ENCODE results near the gene MEG3.
A peak's percentile ranks its signal among the peaks of the same experiment; 100 is the strongest.
"Not testable (repeated sequence)": the region's sequence is repeated elsewhere in the genome, so short reads cannot be mapped to it uniquely, and the experiment has no call there.

The MEG3 gene

DNA sequence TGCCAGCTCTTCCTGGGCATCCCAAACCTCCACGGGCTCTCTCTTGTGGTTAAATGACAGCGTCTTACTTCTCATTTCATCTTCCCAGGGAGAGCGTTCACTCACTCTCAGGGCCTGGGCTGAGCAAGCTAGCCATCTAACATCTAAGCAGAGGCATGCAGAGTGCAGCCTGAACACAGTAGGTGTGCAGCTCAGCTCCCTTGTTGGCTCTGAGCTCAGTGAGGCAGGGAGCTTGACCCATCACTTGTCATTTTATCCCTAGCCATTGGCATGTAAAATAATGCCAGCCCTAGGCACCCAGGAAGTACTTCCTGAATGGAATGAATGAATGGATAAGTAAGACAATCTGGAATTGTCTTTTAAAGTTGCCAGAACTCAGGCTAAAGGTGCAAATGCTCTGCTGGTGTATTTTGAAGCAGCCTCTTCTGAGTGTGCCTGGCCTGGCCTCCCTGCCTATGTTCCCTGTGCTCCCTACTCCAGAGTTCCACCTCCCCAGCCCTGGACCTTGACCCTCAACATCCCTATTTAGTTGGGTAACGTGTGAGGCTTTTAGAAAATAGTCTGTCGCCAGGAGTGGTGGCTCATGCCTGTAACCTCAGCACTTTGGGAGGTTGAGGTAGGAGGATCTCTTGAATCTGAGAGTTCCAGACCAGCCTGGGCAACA is 9.5 kb upstream of the MEG3 start:
- DNase-seq = no peak

DNA sequence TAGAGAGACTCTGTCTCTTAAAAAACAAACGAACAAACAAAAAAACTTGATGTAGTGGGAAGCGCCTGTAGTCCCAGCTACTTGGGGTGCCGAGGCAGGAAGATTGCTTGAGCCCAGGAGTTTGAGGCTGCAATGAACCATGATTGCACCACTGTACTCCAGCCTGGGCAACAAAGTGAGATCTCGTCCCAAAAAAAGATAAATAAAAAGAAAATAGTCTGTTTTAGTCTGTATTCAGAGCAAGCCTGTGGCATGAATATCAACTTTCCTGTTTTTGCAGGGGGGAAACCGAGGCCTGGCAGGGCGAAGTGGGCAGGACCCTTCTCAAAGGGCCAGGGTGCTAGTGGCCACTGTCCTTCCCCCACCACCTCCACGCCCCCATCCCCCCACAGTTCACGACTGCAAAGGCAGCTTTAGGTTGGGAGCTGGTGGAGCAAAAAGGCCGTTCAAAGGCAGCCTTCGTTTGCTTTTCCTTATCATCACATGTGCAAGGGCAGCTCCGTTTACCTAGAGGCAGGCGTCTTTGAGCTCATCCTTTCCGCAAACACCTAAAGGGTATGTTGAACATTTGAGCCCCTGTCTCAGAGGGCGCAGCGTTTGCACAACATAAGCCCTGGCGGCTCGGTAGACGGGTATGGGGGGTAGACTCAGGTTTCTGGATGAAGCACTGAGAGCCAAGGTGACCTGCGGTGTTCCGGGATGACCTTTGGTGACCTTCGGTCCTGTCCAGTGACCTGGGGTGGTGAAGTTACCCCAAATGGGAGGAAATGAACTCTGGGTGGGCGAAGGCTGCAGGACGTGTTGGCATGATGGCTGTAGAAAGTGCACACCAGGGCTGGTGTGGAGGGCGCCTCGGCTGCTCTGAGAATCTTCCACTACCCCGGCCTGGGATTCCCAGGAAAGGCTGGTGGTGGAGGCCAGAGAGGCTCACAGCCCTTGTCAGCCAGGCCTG is 8.7 kb upstream of the MEG3 start:
- no peak for DNase-seq

DNA sequence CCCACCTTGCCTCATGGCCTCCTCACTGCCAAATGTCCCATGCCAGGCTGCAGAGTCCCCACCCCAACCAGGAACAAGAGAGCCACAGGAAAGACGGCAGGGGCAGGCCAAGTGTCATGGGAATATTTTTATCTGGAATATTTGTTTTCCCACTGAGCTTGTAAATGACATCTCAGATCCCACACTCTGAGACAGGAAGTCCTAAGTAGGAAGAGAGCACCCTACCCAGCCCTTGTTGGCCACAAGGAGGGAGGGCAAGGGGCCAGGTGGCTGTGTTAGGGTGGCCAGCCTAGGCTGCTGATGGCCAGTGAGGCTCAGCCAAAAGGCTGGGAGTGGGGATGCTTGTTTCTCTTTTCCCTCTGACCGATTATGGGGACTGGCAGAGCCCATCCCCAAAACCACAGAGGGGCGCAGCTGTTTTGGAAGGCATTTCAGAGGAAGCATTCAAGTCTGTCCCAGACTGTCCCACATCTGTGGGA is 7.7 kb upstream of the MEG3 start:
- DNase-seq = no peak

DNA sequence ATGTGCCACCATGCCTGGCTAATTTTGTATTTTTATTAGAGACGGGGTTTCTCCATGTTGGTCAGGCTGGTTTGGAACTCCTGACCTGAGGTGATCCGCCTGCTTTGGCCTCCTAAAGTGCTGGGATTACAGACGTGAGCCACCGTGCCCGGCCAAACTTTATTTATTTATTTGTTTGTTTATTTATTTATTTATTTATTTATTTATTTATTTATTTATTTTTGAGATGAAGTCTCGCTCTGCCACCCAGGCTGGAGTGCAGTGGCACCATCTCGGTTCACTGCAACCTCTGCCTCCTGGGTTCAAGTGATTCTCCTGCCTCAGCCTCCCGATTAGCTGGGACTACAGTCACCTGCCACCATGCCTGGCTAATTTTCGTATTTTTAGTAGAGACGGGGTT is 7.0 kb upstream of the MEG3 start:
- DNase-seq = not testable (repeated sequence)

DNA sequence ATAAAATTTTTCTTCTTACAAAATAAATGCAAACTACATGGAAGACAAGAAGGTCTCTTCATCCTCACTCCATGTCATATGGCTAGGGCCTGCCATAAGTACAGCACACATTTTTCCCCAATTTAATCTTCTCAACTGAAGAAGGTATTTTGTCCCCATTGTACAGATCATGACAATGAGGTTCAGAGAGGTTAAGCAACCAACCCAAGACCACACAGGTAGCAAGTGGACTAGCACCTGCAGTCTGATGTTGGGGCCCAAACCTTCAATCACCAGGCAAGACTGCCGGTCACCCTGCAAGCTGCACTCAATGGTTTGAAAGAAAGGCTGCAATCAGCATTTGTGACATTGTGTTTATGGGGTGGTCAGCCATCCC is 6.5 kb upstream of the MEG3 start:
- DNase-seq = no peak

DNA sequence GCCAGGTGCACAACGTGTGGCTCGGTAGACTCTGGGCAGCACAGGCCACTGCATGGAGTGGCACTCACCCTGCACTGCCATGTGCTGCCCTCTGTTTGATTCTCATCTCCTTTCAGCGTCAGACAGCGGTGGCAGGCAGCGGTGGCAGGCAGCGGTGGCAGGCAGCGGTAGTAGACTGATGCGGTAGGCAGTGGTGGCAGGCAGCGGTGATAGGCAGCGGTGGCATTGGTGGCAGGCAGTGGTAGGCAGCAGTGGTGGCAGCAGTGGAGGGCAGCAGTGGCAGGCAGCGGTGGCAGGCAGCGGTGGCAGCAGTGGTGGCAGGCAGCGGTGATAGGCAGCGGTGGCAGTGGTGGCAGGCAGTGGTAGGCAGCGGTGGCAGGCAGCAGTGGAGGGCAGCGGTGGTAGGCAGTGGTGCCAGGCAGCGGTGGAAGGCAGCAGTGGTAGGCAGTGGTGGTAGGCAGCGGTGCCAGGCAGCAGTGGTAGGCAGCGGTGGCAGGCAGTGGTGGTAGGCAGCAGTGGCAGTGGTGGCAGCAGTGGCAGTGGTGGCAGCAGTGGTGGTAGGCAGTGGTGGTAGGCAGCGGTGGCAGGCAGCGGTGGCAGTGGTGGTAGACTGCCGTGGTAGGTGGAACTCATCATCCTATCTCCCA is 6.0 kb upstream of the MEG3 start:
- no peak for DNase-seq

DNA sequence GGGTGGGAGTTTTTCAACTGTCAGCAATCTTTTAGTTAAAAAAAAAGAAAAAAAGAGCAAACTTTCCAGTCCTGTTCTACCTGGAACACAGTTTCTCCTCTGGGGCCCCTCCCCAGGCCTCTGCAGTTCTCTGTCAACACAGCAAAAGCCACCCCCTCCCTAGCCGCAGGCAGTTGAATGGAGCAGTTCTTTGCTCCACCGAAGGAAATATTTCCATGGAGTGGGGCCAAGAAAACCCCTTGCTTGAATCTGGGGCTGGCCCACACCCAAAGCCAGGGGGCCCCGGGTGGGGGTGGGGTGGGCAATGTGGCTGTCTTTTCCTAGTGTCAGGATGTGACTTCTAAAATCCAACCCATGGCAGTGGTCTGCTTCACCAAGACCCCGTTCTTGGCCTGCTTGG is 5.0 kb upstream of the MEG3 start:
- no peak for DNase-seq

DNA sequence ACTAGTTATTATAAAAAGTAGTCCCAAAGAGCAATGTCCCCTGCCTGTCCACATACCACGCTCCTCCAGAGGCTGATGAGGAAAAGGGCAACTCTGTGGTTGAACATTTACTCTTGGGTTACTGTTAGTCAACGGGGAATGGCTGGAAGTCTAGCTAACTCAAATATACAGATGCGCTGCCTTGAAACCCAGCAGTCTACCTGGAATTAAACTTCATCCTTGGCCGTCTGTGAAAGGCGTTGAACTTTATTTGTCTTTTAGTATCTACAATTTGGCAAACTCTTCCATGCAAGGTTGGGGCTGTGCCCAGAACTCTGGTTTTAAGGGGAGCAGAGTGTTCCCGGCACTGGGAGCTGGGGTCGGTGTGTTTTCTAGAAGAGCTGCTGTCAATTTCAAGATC is 3.9 kb upstream of the MEG3 start:
- no peak for DNase-seq

DNA sequence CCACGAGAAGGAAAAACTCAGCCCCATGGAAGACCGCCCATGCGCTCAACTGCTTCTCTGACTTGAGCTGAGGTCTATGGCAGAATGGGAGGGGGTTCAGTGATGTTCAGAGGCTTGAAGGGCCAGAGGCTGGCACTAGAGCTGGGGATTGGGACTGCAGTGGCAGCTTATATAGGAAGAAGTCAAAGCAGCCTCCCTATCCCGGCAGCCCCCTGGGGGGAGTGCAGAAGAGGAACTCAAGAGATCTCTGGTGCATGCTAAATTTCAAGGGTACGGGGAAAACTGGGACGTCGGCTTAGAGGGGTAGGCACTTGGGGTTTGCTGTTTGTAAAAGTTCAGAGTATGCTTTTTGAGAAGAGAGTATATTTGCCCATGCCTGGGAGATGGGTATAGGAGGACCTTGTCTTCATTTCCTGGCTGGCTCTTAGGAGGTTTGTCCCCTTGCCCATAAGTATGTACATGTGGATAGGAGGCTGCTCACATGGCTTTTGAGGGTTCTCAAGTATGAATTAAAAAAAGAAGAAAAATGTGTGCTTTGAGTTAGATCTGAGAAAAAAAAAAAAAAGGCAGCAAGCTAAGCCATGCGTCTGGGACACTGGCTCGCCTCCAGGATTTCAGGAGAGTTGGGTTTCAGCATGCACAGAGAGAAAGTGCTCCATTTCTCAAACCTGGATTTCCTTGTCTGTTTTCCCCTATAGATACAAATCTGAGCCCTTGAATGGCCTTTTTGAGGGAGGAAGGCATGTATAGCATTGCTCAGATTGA is 3.2 kb upstream of the MEG3 start:
- peak; percentile 30 for DNase-seq

DNA sequence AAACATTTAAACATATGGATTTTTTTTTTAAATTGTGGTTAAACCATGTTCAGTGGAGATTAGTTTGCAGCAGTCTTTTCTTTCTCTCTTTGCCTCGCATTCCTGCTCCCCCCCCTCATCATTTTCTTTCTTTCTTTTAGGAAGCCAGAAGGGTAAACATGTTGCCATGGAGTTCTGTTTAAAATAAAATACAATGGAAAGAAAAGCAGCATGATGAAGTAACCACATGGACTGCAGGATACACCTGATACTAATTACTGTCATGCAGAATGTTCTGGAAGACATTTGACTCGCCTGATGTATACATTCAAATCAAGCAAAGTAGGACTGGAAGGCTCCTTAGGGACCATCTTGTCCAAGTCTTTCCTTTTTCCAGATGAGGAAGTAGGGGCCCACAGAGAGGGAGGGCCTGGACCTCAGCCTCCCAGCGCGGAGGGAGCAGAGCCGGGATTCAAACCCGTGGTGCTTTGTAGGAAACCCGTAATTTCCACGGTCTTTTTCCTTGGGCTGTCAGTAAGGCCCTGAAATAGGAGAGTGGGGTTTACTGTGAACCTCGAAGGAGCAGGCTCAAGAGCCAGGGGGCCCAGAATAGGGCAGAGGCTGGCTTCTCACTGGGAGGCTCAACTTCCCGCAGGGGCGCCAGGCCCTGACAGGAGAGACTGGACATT is 2.4 kb upstream of the MEG3 start:
- DNase-seq = no peak

DNA sequence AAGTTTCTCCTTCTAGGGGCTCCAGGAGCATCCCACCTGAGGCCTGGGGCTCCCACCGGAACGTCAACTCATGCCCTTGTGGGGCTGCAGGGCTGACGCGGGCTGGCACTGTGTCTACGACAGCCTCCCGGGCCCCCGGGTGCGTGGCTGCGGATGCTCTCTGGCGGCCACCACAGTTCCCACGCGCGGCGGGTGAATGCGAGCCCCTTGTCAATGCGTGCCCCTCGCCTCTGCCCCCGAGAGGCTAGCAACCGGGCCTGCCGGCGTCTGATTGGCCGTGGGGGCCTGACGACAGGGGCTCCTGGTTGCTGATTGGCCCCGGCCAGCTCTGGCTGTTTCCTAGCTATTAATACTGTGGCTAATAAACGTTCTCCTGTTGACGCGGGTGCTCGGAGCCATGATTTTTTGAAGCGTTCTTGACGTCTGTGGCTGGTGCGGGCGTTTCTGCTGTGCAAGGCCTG is 1.8 kb upstream of the MEG3 start:
- peak; percentile 64 for DNase-seq

DNA sequence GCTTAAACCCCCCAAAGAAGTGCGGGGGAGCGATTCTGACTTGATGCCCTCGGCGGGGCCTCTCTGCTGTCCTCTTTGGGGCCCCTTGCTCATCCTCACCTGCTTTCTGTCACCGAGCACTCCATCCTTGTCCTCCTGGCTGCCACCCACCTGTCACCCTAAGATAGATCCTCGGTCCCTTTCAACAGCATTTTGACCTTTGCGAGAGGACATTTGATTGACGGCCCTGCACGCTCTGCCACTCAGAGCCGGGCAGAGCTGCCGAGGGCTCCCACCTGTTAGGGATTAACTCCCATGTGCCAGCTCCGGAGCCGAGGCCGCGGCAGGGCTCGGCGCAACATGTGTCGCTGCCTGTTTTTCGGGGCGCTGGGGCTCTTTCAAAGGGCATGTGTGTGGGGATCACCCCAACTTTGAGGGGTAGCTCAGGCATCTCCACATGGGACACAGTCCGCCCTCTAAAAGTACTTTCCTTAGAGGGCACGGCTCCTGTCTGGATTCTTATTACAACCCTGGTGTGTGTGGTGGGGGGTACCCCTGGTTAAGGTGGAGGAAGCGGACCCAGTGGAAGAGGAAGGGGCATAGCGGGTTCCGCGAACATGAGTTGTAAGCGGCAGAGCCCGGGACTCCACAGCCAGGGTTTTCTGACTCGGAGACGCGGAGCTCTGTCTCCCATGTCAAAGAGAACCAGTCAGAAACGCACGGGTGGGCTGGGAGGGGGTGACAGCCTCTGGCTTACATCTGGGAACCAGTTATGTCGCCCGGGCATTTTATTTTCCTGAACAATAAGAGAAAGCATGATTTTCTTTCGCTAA is 811 bp upstream of the MEG3 start:
- DNase-seq = no peak

DNA sequence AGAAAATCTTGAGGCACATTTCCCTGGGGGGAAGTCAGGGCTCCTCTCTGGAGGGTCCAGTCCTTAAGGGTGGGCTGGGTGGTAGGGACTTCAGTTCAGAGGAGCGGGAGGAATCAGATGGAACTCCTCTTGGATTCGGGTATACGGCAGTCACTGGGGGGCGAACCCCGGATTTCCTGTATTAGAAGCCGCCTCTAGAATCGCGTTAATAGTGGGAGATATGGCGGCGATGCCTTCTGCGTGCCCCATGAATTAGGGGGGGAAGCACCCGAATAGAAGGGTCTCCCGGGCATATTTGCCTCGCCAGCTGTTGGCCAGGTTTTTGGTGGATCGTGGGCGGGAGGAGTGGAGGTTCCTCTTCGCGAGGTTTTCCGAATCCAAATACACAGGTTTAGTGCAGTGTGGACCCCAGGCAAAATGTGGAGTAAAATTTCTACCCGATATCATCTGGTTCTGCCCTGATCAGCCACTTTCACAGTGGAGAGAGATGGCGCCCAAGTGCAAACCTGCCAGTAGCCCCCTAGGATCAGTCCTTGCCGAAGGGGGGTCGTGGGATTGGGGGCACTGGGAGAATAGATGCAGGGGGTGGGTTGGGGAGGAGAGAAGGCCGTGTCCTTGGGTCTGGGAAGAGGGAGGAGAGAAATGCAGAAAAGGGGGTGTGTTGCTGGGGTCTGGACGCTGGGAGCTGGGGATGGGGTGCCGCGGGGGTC is 628 bp downstream of the MEG3 start:
- no peak for DNase-seq

DNA sequence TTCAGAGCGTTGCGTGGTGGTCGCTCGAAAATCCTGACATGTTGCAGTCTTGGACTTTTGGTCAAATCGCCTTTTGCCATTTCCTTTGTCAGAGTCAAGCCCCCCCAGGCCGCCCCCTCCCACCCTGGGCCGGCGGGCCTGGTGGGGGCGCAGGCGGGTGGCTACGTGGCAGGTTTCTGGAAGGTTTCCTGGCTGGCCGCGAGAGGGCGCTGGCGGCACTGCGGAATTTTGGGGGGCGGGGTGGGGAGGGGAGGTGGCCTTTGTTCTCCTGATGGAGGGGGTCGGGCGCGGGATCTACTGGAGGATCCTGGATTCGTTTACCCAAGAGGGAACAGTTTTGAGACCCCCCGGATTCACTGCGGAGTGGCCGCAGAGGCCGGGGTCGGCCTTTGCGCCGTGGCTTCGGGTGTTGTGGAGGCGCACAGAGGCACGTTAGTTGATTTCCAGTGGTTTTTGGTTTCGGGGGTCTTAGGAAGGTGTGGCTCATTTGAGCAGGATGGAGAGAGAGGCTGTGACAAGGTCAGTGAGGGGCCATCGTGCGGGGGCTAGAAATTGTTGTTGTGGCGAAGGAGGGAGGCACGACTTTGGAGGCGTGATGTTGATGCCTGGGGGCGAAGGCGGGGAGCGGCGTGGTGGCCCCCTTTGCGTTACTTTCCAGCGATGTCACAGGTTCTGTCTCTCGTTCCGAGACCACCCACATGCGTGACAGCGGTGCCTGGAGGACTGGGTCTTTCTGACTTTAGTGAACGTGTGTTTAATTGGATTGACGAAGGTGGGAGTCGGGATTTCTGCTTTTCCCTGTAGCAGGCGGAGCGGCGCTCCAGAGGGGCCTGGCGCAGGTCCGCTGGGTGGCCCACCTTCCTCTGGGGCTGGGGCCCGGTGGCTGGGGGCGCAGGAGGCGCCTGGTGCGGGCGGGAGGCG is 1.4 kb downstream of the MEG3 start:
- DNase-seq = no peak

DNA sequence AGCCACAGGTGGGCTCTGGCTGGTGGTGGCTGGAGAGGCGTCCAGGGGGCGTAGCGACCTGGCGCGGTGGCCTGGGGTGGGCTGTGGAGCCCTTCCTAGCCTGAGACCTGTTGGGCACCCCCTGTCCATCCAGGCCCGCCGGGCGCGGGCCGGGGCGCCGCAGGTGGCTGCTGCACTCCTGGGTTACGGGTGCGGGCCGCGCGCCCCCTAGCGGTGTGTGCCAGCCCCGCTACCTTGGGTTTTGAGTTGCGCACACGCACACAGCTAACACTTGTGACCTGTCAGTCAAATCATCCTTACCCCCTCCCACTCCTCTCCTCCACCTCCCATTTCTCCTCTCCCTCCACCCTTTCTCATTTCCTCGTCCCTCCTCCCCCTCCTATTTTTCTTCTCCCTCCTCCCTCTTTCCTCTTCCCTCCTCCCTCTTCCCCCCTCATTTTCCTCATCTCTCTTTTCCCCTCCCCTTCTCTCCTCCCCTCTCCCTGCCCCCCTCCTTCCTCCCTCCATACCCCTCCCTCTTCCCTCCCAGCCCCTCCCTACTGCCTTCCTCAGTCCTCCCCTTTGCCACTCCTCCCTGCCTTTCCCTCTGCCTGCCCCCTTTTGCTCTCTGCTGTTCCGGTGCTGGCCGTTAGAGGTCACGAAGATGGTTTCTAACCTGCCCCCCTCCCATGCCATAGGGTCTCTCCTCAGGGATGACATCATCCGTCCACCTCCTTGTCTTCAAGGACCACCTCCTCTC is 2.3 kb downstream of the MEG3 start:
- DNase-seq = peak; percentile 78

DNA sequence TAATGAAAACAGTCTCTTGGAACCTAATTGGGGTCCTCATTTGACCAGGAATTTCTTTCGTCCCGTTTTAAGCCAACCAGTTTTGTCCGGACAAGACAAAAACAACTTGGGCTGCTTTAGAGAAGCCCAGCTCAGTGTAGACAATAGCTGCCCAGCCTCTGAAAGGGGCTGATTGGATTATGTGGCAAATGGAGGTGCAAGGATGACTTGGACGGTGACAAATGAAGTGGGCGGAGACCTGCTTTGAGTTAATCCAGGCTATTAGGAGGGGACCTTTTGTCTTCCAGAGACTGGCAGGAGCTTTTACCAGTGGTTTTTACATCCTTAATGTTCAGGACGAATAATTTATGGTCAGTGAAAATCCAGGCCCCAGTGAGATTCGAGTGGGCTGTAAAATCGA is 4.8 kb downstream of the MEG3 start:
- no peak for DNase-seq

DNA sequence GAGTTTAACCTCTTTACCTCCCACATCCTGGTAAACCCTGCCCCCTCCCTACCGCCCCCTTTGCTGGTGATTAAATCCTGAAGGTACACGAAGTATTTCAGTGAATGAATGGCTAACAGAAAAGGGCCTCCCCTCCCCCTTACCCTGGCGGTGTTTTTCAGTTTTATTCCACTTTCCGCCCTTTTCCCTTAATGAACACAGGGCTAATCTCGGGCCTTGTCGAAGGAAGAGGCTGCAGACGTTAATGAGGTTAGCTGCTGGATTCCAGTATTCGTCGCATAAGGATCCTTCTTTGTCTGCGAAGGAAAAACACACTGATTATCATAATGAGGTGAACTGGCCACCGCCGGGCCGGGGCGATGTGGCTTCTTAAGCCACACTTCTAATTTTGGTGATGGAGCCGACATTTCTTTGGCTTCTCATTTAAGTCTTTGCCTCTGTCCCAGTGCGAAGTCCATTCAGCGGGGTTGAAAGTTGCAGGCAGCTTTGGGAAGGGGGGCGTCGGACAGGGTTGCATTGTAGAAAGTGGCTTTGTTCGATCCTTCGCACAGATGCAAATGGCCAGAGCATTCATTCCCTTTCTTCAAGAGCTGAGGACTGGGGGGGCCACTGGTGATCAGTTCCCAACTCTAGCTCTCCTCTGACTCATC is 6.5 kb downstream of the MEG3 start:
- DNase-seq = no peak

Data from fibroblast of skin of back (primary cell).